ENCODE measurements around the gene IRAK1. TPM values are rescaled to one million over a fixed set of nuclear protein-coding genes. Genes with fewer than 3 reads are reported as not detected.

IRAK1 gene
- total and polyA plus RNA-seq, 2 donors (not counting 3 experiments of a cell fraction or from before 2014, with no cell fraction given): 63.6 to 138 TPM

- ChIA-PET CTCF (interaction anchor here (0.9 kb wide), 1 partner anchor 11 kb away, joined by 4 read pairs; no protein-coding TSS in a partner anchor), POLR2A (interaction anchor here (0.6 to 1.0 kb wide), 2 partner anchors 55 to 457 kb away, joined by 4 read pairs; no protein-coding TSS in a partner anchor)
- DNase-seq (ENCODE audit: low read depth, low spot score) (no peak), FAIRE-seq (no peak)
- Histone ChIP-seq H3K4me2 (ENCODE audit: insufficient read depth, low read length) (no peak overlapping the region), H3K9ac (replicated peaks; ENCODE audit: extremely low read depth, insufficient read depth, low read length) (no peak overlapping the region), H4K20me1 (replicated peaks; ENCODE audit: control insufficient read depth, extremely low read depth, insufficient read depth, low read length) (no peaks in the 10 kb centered on the region), H2AFZ (ENCODE audit: low read depth, low read length) (no peak overlapping the region), H3K79me2 (ENCODE audit: control insufficient read depth, insufficient read depth, low read length) (no peaks in the 10 kb centered on the region), H3K9me3 (replicated peaks; ENCODE audit: control insufficient read depth, insufficient read depth, low read length) (no peaks in the 10 kb centered on the region), H3K36me3 (ENCODE audit: control insufficient read depth in 2 of 2, extremely low read depth in 1 of 2, insufficient read depth in 2 of 2, low read length in 2 of 2) (no peaks in the 10 kb centered on the region), H3K4me3 (replicated peaks in 1 of 3; ENCODE audit: insufficient read depth in 1 of 3, low read depth in 1 of 3, low read length in 3 of 3) (no peak overlapping the region), H3K27me3 (ENCODE audit: control insufficient read depth in 2 of 2, insufficient read depth in 2 of 2, low read length in 2 of 2) (no peaks in the 10 kb centered on the region), H3K27ac (ENCODE audit: insufficient read depth, low read depth, low read length) (no peak overlapping the region), H3K4me1 (ENCODE audit: control insufficient read depth, extremely low read depth, insufficient read depth, low read length) (no peaks in the 10 kb centered on the region), H3K9me1 (replicated peaks; ENCODE audit: control insufficient read depth, extremely low read depth, insufficient read depth, low read length) (no peaks in the 10 kb centered on the region)
- intact Hi-C loops (cut with micrococcal nuclease) (no loop called here), dilution Hi-C loops (cut with MboI; ENCODE audit: extremely low pct_ligation_motif_present, low sequenced_read_pairs) (no loop called here)
- no peak for TF ChIP-seq FOS (IDR thresholded peaks at IDR 0.05; ENCODE audit: borderline replicate concordance, insufficient read depth, low read length)
- TF ChIP-seq POLR2AphosphoS5 (IDR thresholded peaks at IDR 0.05; ENCODE audit: insufficient read depth, low read depth, low read length): no peak
- TF ChIP-seq JUN (IDR thresholded peaks at IDR 0.05; ENCODE audit: borderline replicate concordance, insufficient read depth, insufficient read length, low read depth): no peak
- no TSS peak for BruUV-seq (replicated peaks)
Observed at GRCh38 chrX:154002215-154002719, 17.4 kb downstream of the IRAK1 start.

GRCh38 chrX:154000051-154000450 lies 19.7 kb downstream of the IRAK1 start:
- CTCF ChIA-PET: interaction anchor here (0.6 to 1.7 kb wide), 3 partner anchors 10 to 39 kb away, joined by 3 to 8 read pairs (median 4); no protein-coding TSS in a partner anchor
- Histone ChIP-seq H2AFZ (ENCODE audit: low read depth, low read length) (no peak overlapping the region), H3K79me2 (ENCODE audit: control insufficient read depth, insufficient read depth, low read length) (no peaks in the 10 kb centered on the region), H3K9ac (replicated peaks; ENCODE audit: extremely low read depth, insufficient read depth, low read length) (no peak overlapping the region), H3K36me3 (ENCODE audit: control insufficient read depth in 2 of 2, extremely low read depth in 1 of 2, insufficient read depth in 2 of 2, low read length in 2 of 2) (no peaks in the 10 kb centered on the region), H3K4me3 (replicated peaks in 1 of 3; ENCODE audit: insufficient read depth in 1 of 3, low read depth in 1 of 3, low read length in 3 of 3) (no peak overlapping the region), H3K4me2 (ENCODE audit: insufficient read depth, low read length) (no peak overlapping the region), H3K4me1 (ENCODE audit: control insufficient read depth, extremely low read depth, insufficient read depth, low read length) (no peaks in the 10 kb centered on the region), H3K9me1 (replicated peaks; ENCODE audit: control insufficient read depth, extremely low read depth, insufficient read depth, low read length) (no peaks in the 10 kb centered on the region), H3K27ac (ENCODE audit: insufficient read depth, low read depth, low read length) (no peak overlapping the region), H3K27me3 (ENCODE audit: control insufficient read depth in 2 of 2, insufficient read depth in 2 of 2, low read length in 2 of 2) (no peaks in the 10 kb centered on the region), H4K20me1 (replicated peaks; ENCODE audit: control insufficient read depth, extremely low read depth, insufficient read depth, low read length) (no peaks in the 10 kb centered on the region), H3K9me3 (replicated peaks; ENCODE audit: control insufficient read depth, insufficient read depth, low read length) (no peaks in the 10 kb centered on the region)
- POLR2A ChIA-PET: no interaction called here
- intact Hi-C loops (cut with micrococcal nuclease): no loop called here
- DNase-seq (ENCODE audit: low read depth, low spot score): no peak
- FAIRE-seq: peak; percentile 35
- BruUV-seq (replicated peaks): no TSS peak
- dilution Hi-C loops (cut with MboI; ENCODE audit: extremely low pct_ligation_motif_present, low sequenced_read_pairs): no loop called here
- TF ChIP-seq GATA2 (IDR thresholded peaks at IDR 0.05; ENCODE audit: insufficient read depth, insufficient read length, low read depth, low read length): no peak
- TF ChIP-seq FOS (IDR thresholded peaks at IDR 0.05; ENCODE audit: borderline replicate concordance, insufficient read depth, low read length): no peak
- no peak for TF ChIP-seq MYC (IDR thresholded peaks at IDR 0.05; ENCODE audit: low read depth, low read length)
- TF ChIP-seq MAX (IDR thresholded peaks at IDR 0.05; ENCODE audit: insufficient read depth, insufficient read length): no peak
- TF ChIP-seq JUN (IDR thresholded peaks at IDR 0.05; ENCODE audit: borderline replicate concordance, insufficient read depth, insufficient read length, low read depth): no peak
- no peak for TF ChIP-seq POLR2AphosphoS5 (IDR thresholded peaks at IDR 0.05; ENCODE audit: insufficient read depth, low read depth, low read length)
- no peak for TF ChIP-seq EZH2 (IDR thresholded peaks at IDR 0.05; ENCODE audit: borderline replicate concordance, low read depth, low read length, severe bottlenecking)
- TF ChIP-seq CTCF (IDR thresholded peaks at IDR 0.05; ENCODE audit: extremely low read depth in 1 of 2, insufficient read depth in 1 of 2, low read depth in 1 of 2, low read length in 2 of 2): no peak
- no peak for TF ChIP-seq POLR2A (IDR thresholded peaks at IDR 0.05; ENCODE audit: low read depth, low read length)

Measured in endothelial cell of umbilical vein (primary cell).